NB4 (cell line): ENCODE measurements around the gene USP24.

ENCODE experiments used
- MYC ChIP-seq: IDR thresholded peaks from 2 replicates; pipeline ENCODE4 v1.6.1; 2011; ENCODE audit warnings: low read depth, low read length
- POLR2A ChIP-seq: IDR thresholded peaks from 2 replicates; pipeline ENCODE4 v1.6.1; 2011; ENCODE audit warnings: mild to moderate bottlenecking; ENCODE audit not compliant: insufficient read length; ENCODE audit errors: extremely low read depth
- TF ChIP-seq, protein P1 (sequence below): IDR thresholded peaks from one replicate; pipeline ENCODE4 v1.5.1; 2012; ENCODE audit warnings: low read depth, low read length
- TF ChIP-seq, protein P2 (sequence below): IDR thresholded peaks from 2 replicates; pipeline ENCODE4 v1.6.1; 2011; ENCODE audit warnings: low read depth, low read length

- TF ChIP-seq, protein P1, sequence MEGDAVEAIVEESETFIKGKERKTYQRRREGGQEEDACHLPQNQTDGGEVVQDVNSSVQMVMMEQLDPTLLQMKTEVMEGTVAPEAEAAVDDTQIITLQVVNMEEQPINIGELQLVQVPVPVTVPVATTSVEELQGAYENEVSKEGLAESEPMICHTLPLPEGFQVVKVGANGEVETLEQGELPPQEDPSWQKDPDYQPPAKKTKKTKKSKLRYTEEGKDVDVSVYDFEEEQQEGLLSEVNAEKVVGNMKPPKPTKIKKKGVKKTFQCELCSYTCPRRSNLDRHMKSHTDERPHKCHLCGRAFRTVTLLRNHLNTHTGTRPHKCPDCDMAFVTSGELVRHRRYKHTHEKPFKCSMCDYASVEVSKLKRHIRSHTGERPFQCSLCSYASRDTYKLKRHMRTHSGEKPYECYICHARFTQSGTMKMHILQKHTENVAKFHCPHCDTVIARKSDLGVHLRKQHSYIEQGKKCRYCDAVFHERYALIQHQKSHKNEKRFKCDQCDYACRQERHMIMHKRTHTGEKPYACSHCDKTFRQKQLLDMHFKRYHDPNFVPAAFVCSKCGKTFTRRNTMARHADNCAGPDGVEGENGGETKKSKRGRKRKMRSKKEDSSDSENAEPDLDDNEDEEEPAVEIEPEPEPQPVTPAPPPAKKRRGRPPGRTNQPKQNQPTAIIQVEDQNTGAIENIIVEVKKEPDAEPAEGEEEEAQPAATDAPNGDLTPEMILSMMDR = no peak
- TF ChIP-seq POLR2A (no peak), MYC (no peak)
- TF ChIP-seq, protein P2, sequence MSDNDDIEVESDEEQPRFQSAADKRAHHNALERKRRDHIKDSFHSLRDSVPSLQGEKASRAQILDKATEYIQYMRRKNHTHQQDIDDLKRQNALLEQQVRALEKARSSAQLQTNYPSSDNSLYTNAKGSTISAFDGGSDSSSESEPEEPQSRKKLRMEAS = no peak
Observed at GRCh38 chr1:55033265-55033614, 181.9 kb downstream of the USP24 start.
